Suppressor macrophage treated with lipopolysaccharide for 4 hours (primary cell): ENCODE data around the gene MYH15.

Experiments used
- DNase-seq: peaks from one replicate; pipeline ENCODE4 v3.0.0-alpha.2; 2020

The MYH15 gene

GRCh38 chr3:108509263-108509662 lies 1.1 kb downstream of the MYH15 start:
- DNase-seq, result no peak

DNA sequence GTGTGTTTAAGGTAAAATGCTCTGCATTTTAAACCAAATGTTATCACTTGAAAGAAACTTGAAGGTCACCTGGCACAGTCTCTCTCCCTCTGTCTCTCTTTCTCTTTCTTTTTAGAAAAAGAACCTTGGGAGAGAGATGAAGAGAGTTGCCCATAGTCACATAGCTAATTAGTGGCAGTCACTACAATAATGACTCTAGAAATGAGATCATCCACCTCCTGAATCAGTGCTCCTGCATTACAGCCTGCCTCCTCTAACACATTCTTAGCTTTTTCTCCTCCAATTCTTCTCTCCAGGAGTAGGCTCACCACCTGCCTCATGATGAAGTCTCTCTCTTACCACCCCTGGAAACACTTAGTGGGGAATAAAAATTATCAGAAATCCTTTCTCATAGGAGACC lies 2.5 kb downstream of the MYH15 start:
- no peak for DNase-seq

- DNase-seq, result no peak
These were observed 4.6 kb downstream of the MYH15 start for GRCh38 chr3:108505811-108506210.

DNA sequence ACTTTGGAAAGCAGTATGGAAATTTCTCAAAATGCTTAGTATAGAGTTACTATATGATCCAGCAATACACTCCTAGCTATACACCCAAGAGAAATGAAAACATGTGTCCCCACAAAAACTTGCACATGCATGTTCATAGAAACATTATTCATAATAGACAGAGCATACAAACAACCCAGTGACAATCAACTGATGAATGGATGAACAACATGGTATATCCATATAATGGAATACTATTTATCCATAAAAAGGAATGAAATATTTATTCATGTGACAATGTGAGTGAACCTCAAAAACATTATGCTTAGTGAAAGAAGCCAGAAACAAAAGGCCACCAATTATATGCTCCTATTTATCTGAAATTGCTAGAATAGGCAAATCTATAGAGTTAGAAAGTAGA lies 6.7 kb downstream of the MYH15 start:
- DNase-seq, result no peak

DNA sequence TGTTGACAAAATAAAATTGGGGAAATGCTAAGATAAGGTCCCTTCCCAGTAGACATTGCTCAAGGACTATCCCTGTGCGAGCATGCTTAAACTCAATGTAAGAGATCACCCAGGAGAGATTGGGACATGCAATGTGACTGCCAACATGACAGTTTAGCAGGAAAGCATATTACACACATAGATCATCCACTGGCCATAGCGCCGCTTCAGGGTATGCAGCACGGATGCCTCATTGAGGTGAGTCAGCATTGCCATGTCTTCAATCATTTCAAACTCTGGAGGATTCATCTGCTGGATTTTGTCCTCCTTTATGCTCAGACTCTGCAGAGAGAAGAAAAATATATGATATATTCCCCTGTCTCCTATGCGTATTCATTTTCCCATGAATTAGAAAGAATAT lies 8.9 kb downstream of the MYH15 start:
- no peak for DNase-seq

GRCh38 chr3:108500728-108501127 lies 9.7 kb downstream of the MYH15 start:
- DNase-seq, result no peak

DNA sequence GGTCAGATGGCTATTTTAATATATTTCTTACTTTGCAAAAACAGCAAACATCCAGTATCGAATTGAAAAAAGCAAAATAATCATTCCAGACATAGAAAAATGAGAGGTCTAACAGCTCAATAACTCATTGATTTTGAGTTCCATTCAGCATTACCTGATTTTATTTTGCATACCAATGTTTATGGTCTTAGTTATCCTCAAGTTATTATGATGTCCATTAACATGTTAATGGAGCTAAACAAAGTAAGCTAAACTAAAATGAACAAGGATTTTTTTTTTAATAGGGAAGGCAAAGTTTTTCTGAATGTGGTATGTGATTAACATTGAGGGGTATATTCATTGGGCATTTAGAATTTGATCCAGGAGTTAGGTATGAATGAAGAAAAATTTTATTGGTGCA lies 13.1 kb downstream of the MYH15 start:
- no peak for DNase-seq

GRCh38 chr3:108495717-108496116 lies 14.7 kb downstream of the MYH15 start:
- no peak for DNase-seq

- DNase-seq, result no peak
These were observed 15.4 kb downstream of the MYH15 start for GRCh38 chr3:108494906-108495531.

DNA sequence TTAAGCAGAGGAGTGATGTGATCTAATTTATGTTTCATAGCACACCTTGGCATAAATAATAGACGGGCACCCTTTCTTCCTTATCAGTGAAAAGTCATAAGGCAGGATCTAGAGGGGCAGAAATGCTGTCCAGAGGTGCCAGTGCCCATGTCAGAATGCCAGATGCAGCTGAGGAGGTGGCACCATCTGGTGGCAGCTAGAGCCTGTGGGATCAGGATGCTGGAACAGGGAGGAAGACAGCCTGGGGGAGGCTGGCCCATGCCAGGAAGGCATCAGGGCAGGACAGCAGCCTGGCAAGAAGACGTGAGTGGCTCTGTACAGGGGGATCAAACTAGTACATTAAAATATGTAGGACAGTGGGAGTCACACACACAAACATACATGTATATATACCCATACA lies 16.5 kb downstream of the MYH15 start:
- DNase-seq, result no peak

- DNase-seq, result no peak
These were observed 18.9 kb downstream of the MYH15 start for GRCh38 chr3:108491456-108491855.

DNA sequence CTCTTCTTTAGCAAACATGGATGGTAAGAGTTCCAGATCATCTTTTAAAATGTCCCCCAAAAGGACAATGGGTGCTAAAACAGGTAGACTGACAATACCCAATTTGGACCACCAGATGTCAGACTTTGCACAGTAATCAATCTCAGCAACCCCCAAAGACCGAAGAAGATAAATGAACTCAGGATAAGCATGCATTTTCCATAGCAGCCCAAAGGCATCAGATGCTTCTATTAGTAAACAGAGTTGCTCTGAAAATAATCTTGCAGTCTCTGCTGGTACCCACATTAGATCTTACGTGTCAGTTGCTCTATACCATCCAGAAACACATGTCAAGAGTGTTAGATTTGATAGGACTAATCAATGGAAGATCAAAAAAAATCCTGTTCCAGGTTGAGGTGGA lies 20.6 kb downstream of the MYH15 start:
- peak; percentile 56 for DNase-seq

DNA sequence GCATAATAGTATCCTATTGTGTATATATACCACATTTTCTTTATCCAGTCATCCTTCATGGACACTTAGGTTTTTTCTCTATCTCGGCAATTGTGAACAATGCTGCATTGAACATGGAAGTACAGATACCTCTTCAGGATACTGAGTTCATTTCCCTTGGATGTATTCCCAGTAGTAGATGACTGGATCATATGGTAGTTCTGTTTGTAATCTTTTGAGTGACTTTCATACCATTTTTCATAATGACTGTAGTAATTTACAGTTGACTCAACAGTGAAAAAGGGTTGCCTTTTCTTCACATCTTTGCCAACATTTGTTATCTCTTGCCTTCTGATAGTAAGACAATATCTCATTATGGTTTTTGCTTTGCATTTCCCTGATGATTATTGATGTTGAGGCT lies 21.8 kb downstream of the MYH15 start:
- DNase-seq, result no peak

GRCh38 chr3:108487439-108487838 lies 23.0 kb downstream of the MYH15 start:
- DNase-seq, result no peak

DNA sequence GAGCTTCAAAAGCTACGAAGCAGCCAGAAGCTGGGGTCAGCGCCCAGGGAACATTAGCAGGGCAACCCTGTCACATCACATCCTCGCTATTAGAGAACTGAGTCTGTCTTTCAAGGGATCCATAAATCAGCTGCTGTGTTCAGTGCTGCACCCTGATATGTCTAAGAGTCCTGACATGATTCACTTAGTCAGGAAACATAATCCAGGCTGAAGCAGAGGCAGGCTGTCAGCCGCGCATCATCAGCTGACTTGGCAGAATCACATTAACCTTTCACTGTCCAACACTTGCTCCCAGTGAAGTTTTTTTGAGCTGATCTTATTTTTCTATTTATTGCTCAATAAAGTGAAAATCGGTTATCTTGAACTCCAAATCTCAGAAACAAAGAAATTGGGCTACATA lies 23.5 kb downstream of the MYH15 start:
- DNase-seq, result no peak

GRCh38 chr3:108486338-108486737 lies 24.1 kb downstream of the MYH15 start:
- DNase-seq, result no peak

GRCh38 chr3:108485146-108485545 lies 25.2 kb downstream of the MYH15 start:
- no peak for DNase-seq

DNA sequence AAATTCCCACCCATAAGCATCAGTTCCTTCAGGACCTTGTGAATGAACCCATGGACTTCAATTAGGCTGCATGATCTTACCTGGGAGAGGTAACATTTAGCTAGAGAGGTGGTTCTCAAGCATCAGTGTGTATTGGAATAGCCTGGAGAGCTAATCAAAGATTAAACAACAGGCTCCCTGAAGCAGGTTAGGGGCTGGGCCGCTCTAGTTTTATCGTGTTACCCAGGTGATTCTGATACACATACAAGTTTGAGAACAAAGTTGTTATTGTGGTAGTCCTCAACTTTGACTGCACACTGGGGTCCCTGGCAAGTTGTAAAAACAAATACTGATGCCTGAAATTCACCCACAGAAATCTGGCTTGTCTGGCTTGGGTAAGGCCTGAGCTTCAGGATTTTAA lies 31.2 kb downstream of the MYH15 start:
- DNase-seq, result no peak

- peak; percentile 76 for DNase-seq
These were observed 32.8 kb downstream of the MYH15 start for GRCh38 chr3:108477511-108478147.

DNA sequence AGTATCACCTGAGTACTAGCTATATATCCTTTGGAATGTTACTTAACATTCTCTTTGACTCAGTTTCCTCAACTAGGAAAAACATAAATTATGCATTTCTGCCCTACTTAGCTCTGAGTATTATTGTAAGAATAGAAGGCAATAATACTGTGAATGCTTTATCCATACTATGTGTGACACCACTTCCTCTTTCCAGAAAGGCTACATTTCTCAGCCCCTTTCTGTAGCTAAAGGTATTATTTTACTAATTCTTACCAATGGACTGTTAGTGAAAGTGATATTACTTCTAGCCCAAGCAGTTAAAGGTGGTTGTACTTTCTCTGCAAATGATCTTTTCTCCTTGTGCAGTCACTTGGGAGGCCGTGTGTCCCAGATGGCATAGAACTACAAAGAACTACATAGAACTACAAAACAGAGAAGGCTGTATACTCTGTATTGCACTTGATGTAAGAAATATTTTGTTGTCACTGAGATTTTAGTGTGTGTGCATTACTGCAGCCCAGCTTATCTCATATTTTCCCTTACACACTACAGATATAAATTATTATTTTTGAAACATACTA lies 35.1 kb downstream of the MYH15 start:
- DNase-seq, result no peak

DNA sequence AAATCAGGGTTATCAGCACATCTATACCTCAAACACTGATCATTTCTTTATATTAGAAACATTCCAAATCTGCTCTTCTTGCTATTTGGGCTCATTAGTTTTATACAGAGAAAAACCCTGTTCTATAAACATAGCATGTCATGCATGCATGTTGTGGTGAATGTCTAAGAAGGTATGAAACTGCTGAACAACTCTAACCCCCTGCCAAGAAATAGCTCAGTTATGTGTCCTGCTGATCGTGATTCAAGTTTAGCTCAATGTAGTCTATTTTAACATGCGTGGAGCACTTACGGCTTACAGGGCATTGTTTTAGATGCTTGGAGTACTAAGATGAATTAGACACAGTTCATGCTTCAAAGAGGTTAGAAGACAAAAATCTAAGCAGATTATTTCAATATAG lies 35.8 kb downstream of the MYH15 start:
- no peak for DNase-seq

GRCh38 chr3:108473711-108474110 lies 36.7 kb downstream of the MYH15 start:
- DNase-seq, result no peak

DNA sequence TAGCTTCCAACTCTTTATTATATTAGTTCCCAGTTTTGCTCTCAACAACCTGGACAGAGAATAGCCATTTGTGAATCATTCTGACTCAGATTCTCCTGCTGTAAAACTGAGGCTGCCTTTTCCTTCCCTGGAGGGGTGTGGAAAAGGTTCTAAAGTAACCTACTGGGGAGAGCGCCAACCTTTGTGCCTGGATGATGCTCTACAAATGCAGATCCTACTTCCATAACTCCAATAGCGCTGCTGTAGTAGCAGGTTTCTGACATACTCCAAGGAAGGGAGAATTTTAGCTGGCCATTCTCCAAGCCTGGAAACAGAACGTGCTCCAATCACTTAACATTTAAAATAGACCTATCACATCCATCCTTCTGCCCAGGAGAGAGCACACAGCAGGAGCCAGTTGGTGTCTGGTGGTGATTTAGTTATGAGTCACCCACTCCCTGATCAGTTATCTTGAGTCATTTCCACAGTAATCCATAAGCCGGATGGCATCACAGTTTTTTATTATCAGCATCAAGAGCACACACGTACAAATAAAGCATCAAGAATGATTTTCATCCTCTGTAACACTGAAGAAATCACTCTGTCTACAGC lies 38.3 kb downstream of the MYH15 start:
- DNase-seq, result no peak

- DNase-seq, result no peak
These were observed 39.0 kb downstream of the MYH15 start for GRCh38 chr3:108471426-108471825.
